HEK293T (cell line): ENCODE results near the gene UBE2L6.

ENCODE experiments used
- CTCF ChIA-PET: fragments of 350-600 bp; formaldehyde crosslinking; extraction: SDS; loops from one replicate; lab custom pipeline; 2021; ENCODE audit warnings: antibody characterized with exemption, inconsistent platforms; lab: Yijun Ruan, JAX
- POLR2A ChIA-PET: fragments of 350-600 bp; formaldehyde crosslinking; extraction: SDS; loops from one replicate; lab custom pipeline; 2020; ENCODE audit warnings: antibody characterized with exemption, inconsistent platforms; lab: Yijun Ruan, JAX
- DNase-seq: peaks from one replicate; pipeline ENCODE4 v3.0.0; 2012; ENCODE audit warnings: mixed read lengths; ENCODE audit errors: extremely low spot score
- ARNT ChIP-seq: fragments of 450-650 bp; IDR thresholded peaks from 2 replicates; pipeline ENCODE4 v1.6.1; 2017; ENCODE audit warnings: mild to moderate bottlenecking
- BHLHE40 ChIP-seq: fragments of 450-650 bp; IDR thresholded peaks from 2 replicates; pipeline ENCODE4 v1.6.1; 2016; ENCODE audit warnings: mild to moderate bottlenecking, moderate library complexity, borderline replicate concordance
- CTBP1 ChIP-seq: fragments of 450-650 bp; IDR thresholded peaks from 2 replicates; pipeline ENCODE4 v1.6.1; 2016; ENCODE audit warnings: borderline replicate concordance
- ELF4 ChIP-seq: fragments of 450-650 bp; IDR thresholded peaks from 2 replicates; pipeline ENCODE4 v1.6.1; 2017; ENCODE audit warnings: antibody characterized with exemption
- FOXA1 ChIP-seq: fragments of 450-650 bp; IDR thresholded peaks from 2 replicates; pipeline ENCODE4 v1.6.1; 2016; ENCODE audit warnings: mild to moderate bottlenecking
- FOXK2 ChIP-seq: fragments of 450-650 bp; IDR thresholded peaks from 2 replicates; pipeline ENCODE4 v1.6.1; 2016; ENCODE audit warnings: mild to moderate bottlenecking
- FOXM1 ChIP-seq: fragments of 450-650 bp; IDR thresholded peaks from 2 replicates; pipeline ENCODE4 v1.6.1; 2017; ENCODE audit warnings: mild to moderate bottlenecking, borderline replicate concordance
- HDGF ChIP-seq: fragments of 450-650 bp; IDR thresholded peaks from 2 replicates; pipeline ENCODE4 v1.6.1; 2017; ENCODE audit warnings: antibody characterized with exemption, borderline replicate concordance
- L3MBTL2 ChIP-seq: fragments of 450-650 bp; conservative IDR thresholded peaks from 2 replicates; pipeline ENCODE4 v1.6.1; 2016; ENCODE audit warnings: mild to moderate bottlenecking
- LEF1 ChIP-seq: fragments of 450-650 bp; IDR thresholded peaks from 2 replicates; pipeline ENCODE4 v1.6.1; 2017; ENCODE audit warnings: mild to moderate bottlenecking, borderline replicate concordance
- NFRKB ChIP-seq: fragments of 450-650 bp; IDR thresholded peaks from 2 replicates; pipeline ENCODE4 v1.6.1; 2016; ENCODE audit warnings: mild to moderate bottlenecking, moderate library complexity
- PKNOX1 ChIP-seq: fragments of 450-650 bp; IDR thresholded peaks from 2 replicates; pipeline ENCODE4 v1.6.1; 2016
- SP1 ChIP-seq: fragments of 450-650 bp; IDR thresholded peaks from 2 replicates; pipeline ENCODE4 v1.6.1; 2017
- SUZ12 ChIP-seq: fragments of 450-650 bp; IDR thresholded peaks from 2 replicates; pipeline ENCODE4 v1.6.1; 2016; ENCODE audit warnings: mild to moderate bottlenecking
- TARDBP ChIP-seq: fragments of 450-650 bp; IDR thresholded peaks from 2 replicates; pipeline ENCODE4 v1.6.1; 2016
- ZNF384 ChIP-seq: fragments of 450-650 bp; IDR thresholded peaks from 2 replicates; pipeline ENCODE4 v1.6.1; 2016

Gene UBE2L6

GRCh38 chr11:57585301-57585700, 17.8 kb upstream of the UBE2L6 start:
- DNase-seq = no peak
- no peak for TF ChIP-seq ZNF384
- no peak for TF ChIP-seq FOXA1
- no peak for TF ChIP-seq L3MBTL2
- TF ChIP-seq CTBP1 = no peak
- no peak for TF ChIP-seq FOXM1
- no peak for TF ChIP-seq TARDBP
- no peak for TF ChIP-seq LEF1
- TF ChIP-seq ARNT = no peak
- no peak for TF ChIP-seq SP1
- TF ChIP-seq NFRKB = no peak
- no peak for TF ChIP-seq ELF4
- TF ChIP-seq BHLHE40 = no peak
- TF ChIP-seq PKNOX1 = no peak
- TF ChIP-seq FOXK2 = no peak
- TF ChIP-seq SUZ12 = no peak
- no peak for TF ChIP-seq HDGF
- CTCF ChIA-PET = no interaction called here
- POLR2A ChIA-PET = no interaction called here

GRCh38 chr11:57584341-57584740, 16.9 kb upstream of the UBE2L6 start:
- TF ChIP-seq FOXA1 (no peak), FOXK2 (no peak), SP1 (no peak), PKNOX1 (no peak), NFRKB (no peak), LEF1 (no peak)
- POLR2A ChIA-PET = no interaction called here
- DNase-seq = no peak
- CTCF ChIA-PET = no interaction called here

- POLR2A ChIA-PET = no interaction called here
- TF ChIP-seq ARNT (no peak), PKNOX1 (no peak), NFRKB (no peak), HDGF (no peak), FOXK2 (no peak), BHLHE40 (no peak), TARDBP (no peak), L3MBTL2 (no peak), SUZ12 (no peak), CTBP1 (no peak), FOXA1 (no peak), FOXM1 (no peak), ZNF384 (no peak), SP1 (no peak), ELF4 (no peak), LEF1 (no peak)
- no peak for DNase-seq
- CTCF ChIA-PET = no interaction called here
These were observed 6.6 kb upstream of the UBE2L6 start for GRCh38 chr11:57574061-57574460.

- POLR2A ChIA-PET = interaction anchor here (0.9 kb wide), 1 partner anchor 68 kb away, joined by 4 read pairs; no protein-coding TSS in a partner anchor
- TF ChIP-seq ARNT (no peak), NFRKB (no peak), FOXA1 (no peak), SUZ12 (no peak), FOXM1 (no peak), BHLHE40 (no peak), FOXK2 (no peak), ELF4 (no peak), ZNF384 (no peak), PKNOX1 (no peak), L3MBTL2 (no peak), CTBP1 (no peak), SP1 (no peak), TARDBP (no peak)
- CTCF ChIA-PET = interaction anchor here (0.6 to 1.4 kb wide), 3 partner anchors 70 to 289 kb away, joined by 3 to 6 read pairs (median 6); no protein-coding TSS in a partner anchor
- no peak for DNase-seq
These were observed 4.1 kb upstream of the UBE2L6 start for GRCh38 chr11:57571606-57572005.

- POLR2A ChIA-PET = interaction anchor here (1.4 to 2.2 kb wide), 3 partner anchors 66 to 76 kb away, joined by 3 to 22 read pairs (median 8); no protein-coding TSS in a partner anchor
- CTCF ChIA-PET = interaction anchor here (0.5 to 3.0 kb wide), 16 partner anchors 11 to 262 kb away, joined by 3 to 59 read pairs (median 4); partner anchors contain the start of gene YPEL4
- TF ChIP-seq PKNOX1 = no peak
- DNase-seq = no peak
These were observed 876 bp upstream of the UBE2L6 start for GRCh38 chr11:57568330-57568766.
